22Rv1 (cell line): Measurements from ENCODE around the gene GRIA1.
A peak's percentile ranks its signal among the peaks of the same experiment; 100 is the strongest.

Experiments
- H3K27ac ChIP-seq: fragments of 450-650 bp; 2 replicates; pipeline ENCODE4 v1.5.1; 2017
- CTCF ChIP-seq: fragments of 450-650 bp; IDR thresholded peaks from 2 replicates; pipeline ENCODE4 v1.5.1; 2017; ENCODE audit warnings: mild to moderate bottlenecking
- ZFX ChIP-seq: fragments of 450-650 bp; IDR thresholded peaks from 2 replicates; pipeline ENCODE4 v1.6.1; 2017; ENCODE audit warnings: antibody characterized with exemption, borderline replicate concordance

Gene GRIA1

GRCh38 chr5:153699035-153699434, 208.6 kb downstream of the GRIA1 start:
- H3K27ac ChIP-seq: no peak overlapping the region
- TF ChIP-seq CTCF: no peak

- no peak for TF ChIP-seq ZFX
- no peak for TF ChIP-seq CTCF
- H3K27ac ChIP-seq: no peak overlapping the region
These were observed 210.5 kb downstream of the GRIA1 start for GRCh38 chr5:153700940-153701339.

- H3K27ac ChIP-seq: no peak overlapping the region
- no peak for TF ChIP-seq ZFX
- TF ChIP-seq CTCF: no peak
These were observed 211.8 kb downstream of the GRIA1 start for GRCh38 chr5:153702265-153702664.

GRCh38 chr5:153704110-153704509, 213.6 kb downstream of the GRIA1 start:
- no peak overlapping the region for H3K27ac ChIP-seq
- TF ChIP-seq CTCF (no peak), ZFX (no peak)

GRCh38 chr5:153707626-153708025, 217.2 kb downstream of the GRIA1 start:
- no peak for TF ChIP-seq ZFX
- no peak for TF ChIP-seq CTCF
- no peak overlapping the region for H3K27ac ChIP-seq

GRCh38 chr5:153711755-153712154, 221.3 kb downstream of the GRIA1 start:
- no peak overlapping the region for H3K27ac ChIP-seq
- TF ChIP-seq ZFX (no peak), CTCF (peak; percentile 23)

GRCh38 chr5:153712946-153713345, 222.5 kb downstream of the GRIA1 start:
- TF ChIP-seq CTCF: no peak
- no peak for TF ChIP-seq ZFX
- no peak overlapping the region for H3K27ac ChIP-seq
